ENCODE results near the gene HMCN1.

HMCN1 gene

GRCh38 chr1:185920602-185921001 is 186.4 kb downstream of the HMCN1 start:
- no peak for DNase-seq

GRCh38 chr1:185921636-185922035 is 187.4 kb downstream of the HMCN1 start:
- DNase-seq = no peak

GRCh38 chr1:185926588-185926987 is 192.4 kb downstream of the HMCN1 start:
- no peak for DNase-seq

- no peak for DNase-seq
Observed at GRCh38 chr1:185929776-185930175, 195.6 kb downstream of the HMCN1 start.

- no peak for DNase-seq
Observed at GRCh38 chr1:185931438-185931837, 197.2 kb downstream of the HMCN1 start.

GRCh38 chr1:185933580-185933979 is 199.4 kb downstream of the HMCN1 start:
- no peak for DNase-seq

GRCh38 chr1:185934476-185935189 is 200.4 kb downstream of the HMCN1 start:
- no peak for DNase-seq

- no peak for DNase-seq
Observed at GRCh38 chr1:185935360-185935759, 201.2 kb downstream of the HMCN1 start.

- DNase-seq = no peak
Observed at GRCh38 chr1:185936641-185937040, 202.4 kb downstream of the HMCN1 start.

GRCh38 chr1:185938396-185938795 is 204.2 kb downstream of the HMCN1 start:
- no peak for DNase-seq

GRCh38 chr1:185939142-185939541 is 205.0 kb downstream of the HMCN1 start:
- no peak for DNase-seq

DNA sequence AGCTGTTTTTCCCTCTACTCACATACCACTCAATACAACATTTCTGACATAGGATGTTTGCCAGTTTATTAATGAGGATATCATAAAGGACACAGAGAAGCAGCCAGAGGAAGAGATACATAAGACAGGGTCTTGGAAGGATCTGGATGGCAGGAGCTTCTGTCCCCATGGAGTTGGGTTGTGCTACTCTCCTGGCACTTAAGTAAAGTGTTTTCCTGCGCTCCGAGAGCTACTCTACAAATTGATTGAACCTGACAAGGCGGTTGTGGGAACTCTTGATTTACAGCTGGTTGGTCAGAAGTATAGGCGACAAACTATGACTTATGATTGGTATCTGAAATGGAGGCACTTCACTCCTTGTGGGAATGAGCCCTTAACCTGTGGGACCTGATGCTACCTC is 208.8 kb downstream of the HMCN1 start:
- no peak for DNase-seq

DNA sequence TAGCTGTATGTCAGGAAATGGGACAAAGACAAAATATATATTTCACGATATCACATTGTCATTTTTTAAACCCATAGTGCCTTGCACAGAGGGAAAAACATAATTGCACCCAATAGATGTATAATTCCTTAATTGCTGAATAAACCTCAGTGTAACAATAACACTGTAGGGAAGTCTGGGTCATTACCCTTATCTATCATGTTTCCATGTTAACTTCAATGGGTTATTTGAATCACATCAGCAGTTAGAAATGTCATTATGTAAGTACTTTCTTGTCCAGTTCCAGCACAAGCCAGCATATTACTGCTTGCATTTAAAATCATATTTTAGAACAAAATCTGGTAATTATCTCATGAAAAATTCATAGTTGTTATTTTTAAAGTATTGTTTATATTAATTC is 222.7 kb downstream of the HMCN1 start:
- no peak for DNase-seq

- no peak for DNase-seq
Observed at GRCh38 chr1:185957441-185958363, 223.5 kb downstream of the HMCN1 start.

DNA sequence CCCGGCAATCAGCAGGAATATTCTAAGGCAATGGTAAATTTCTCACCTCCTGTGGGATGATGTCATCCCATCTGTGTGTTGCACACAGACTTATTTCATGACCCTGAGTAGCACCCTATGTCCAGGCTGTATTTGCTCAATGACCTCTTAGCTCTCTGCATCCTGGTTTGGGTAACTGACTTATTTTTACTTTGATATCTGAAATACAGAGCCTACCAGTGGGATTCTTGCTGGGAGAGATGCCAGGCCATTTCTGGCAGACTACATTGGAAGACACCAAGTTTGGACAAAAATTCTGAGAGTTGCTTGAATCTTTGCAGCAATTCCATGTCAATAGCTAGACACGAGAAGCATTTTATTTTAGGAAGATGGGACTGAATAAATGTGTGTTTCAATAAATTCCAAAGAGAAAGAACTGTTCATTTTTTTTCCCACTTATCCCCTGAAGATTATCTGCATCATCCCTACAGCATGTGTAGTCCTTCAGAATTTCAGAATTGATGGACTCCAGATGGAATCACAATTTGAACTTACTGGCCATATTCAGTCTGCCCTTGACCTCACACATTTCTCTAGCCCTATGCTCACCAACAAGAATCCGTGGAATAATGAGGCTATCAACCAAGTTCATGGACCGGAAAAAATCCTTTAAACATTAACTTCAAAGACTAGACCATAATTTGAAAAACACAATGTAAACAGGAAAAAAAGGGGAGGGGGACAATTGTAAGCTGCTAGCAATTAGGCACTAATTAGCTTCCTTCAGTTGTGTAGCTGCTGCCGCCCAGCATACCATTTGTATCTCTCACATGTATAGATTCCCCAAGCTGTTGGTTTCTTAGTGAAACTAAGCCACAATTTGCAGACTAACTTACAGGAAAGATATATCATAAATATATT is 226.5 kb downstream of the HMCN1 start:
- no peak for DNase-seq

- no peak for DNase-seq
Observed at GRCh38 chr1:185961664-185962063, 227.5 kb downstream of the HMCN1 start.

DNA sequence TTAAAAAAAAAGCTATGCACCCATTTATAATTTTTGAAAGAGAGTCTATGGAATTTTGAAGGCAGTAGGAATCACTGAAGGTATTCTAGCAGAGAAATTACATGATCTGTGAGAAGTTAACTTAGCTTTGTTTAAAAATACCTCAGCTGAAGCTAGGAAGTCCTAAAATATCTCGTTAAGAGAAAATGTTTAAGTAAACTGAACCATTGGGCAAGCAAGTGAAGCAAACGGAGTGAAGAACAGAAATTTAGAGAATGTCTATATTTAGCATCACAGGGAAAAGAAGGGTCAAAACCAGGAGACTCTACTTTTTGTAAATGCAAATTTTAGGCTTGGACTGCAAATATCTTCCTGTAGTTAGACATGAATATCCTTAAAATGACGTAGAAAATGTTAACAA is 230.8 kb downstream of the HMCN1 start:
- no peak for DNase-seq

DNA sequence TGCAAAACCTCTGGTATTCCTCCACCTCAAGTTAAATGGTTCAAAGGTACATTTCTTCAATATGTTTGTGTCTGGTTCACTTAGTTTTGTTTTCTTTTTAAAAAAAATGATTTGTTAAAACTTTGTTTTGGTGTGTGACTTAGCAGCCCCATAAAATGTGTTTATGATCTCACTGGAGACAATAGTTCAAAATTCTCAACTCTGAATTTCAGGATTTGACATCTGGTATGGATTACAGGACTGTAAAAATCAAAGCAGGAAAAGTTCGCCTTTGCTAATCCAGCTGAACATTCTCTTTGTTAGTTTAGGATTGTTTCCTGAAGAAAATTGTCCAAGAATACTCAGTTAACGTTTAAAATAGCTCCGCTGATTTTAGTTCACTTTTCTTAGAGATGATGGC is 231.7 kb downstream of the HMCN1 start:
- DNase-seq = no peak

GRCh38 chr1:185966471-185966870 is 232.3 kb downstream of the HMCN1 start:
- DNase-seq = no peak

GRCh38 chr1:185969028-185969427 is 234.8 kb downstream of the HMCN1 start:
- DNase-seq = no peak

DNA sequence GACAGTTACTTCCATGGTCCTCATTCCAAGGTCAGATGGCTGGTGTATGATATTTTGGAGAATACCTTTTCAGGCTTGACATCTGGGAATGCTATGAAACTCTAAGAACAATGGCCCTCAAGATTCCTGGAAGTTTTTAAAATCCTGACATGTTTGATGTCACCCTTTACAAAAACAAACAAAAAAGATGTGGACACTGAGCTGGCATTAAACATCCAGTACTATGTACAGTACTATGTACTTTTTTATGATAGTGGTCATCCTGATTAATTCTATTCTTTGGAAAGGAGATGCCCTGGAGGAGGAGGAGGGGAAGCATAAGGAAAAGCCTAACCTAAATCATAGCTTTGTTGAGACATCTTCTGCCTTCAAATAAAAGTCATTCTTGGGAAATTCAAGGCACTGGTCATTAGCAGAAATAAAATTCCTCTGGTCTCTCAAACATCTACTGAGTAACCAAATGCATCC is 235.4 kb downstream of the HMCN1 start:
- DNase-seq = no peak

GRCh38 chr1:185971688-185972087 is 237.5 kb downstream of the HMCN1 start:
- DNase-seq = no peak

Measured in activated CD4-positive, alpha-beta T cell treated with anti-CD3 and anti-CD28 coated beads, Interleukin-2, amount 50 U/mL, for 4 hours (primary cell).